Measurements from ENCODE around the gene ZNF664.

Gene ZNF664

GRCh38 chr12:124030510-124030909 lies 57.5 kb downstream of the ZNF664 start:
- peak; percentile 11 for DNase-seq (ENCODE audit: low read depth)
- TF ChIP-seq CTCF (IDR thresholded peaks at IDR 0.05; ENCODE audit: insufficient read depth, low read depth, low read length, missing control alignments), result no peak
- H3K4me3 ChIP-seq (ENCODE audit: low read length), result no peak overlapping the region

- no peak overlapping the region for H3K4me3 ChIP-seq (ENCODE audit: low read length)
- no peak for TF ChIP-seq CTCF (IDR thresholded peaks at IDR 0.05; ENCODE audit: insufficient read depth, low read depth, low read length, missing control alignments)
Measured at GRCh38 chr12:124031058-124031457, 58.0 kb downstream of the ZNF664 start.

GRCh38 chr12:124032265-124032886 lies 59.4 kb downstream of the ZNF664 start:
- peak; percentile 69 for DNase-seq (ENCODE audit: low read depth)
- H3K4me3 ChIP-seq (ENCODE audit: low read length), result no peak overlapping the region
- TF ChIP-seq CTCF (IDR thresholded peaks at IDR 0.05; ENCODE audit: insufficient read depth, low read depth, low read length, missing control alignments), result peak; percentile 88

More at GRCh38 chr12:124031058-124031457, 58.0 kb downstream of the ZNF664 start:
- DNase-seq (ENCODE audit: low read depth), result no peak

- no peak for TF ChIP-seq CTCF (IDR thresholded peaks at IDR 0.05; ENCODE audit: insufficient read depth, low read depth, low read length, missing control alignments)
- H3K4me3 ChIP-seq (ENCODE audit: low read length), result no peak overlapping the region
- DNase-seq (ENCODE audit: low read depth), result no peak
Measured at GRCh38 chr12:124033859-124034258, 60.8 kb downstream of the ZNF664 start.

GRCh38 chr12:124034297-124034696 lies 61.3 kb downstream of the ZNF664 start:
- DNase-seq (ENCODE audit: low read depth), result no peak
- TF ChIP-seq CTCF (IDR thresholded peaks at IDR 0.05; ENCODE audit: insufficient read depth, low read depth, low read length, missing control alignments), result no peak
- no peak overlapping the region for H3K4me3 ChIP-seq (ENCODE audit: low read length)

GRCh38 chr12:124035163-124035562 lies 62.1 kb downstream of the ZNF664 start:
- no peak for TF ChIP-seq CTCF (IDR thresholded peaks at IDR 0.05; ENCODE audit: insufficient read depth, low read depth, low read length, missing control alignments)
- no peak overlapping the region for H3K4me3 ChIP-seq (ENCODE audit: low read length)
- DNase-seq (ENCODE audit: low read depth), result no peak

- no peak for DNase-seq (ENCODE audit: low read depth)
- no peak overlapping the region for H3K4me3 ChIP-seq (ENCODE audit: low read length)
- no peak for TF ChIP-seq CTCF (IDR thresholded peaks at IDR 0.05; ENCODE audit: insufficient read depth, low read depth, low read length, missing control alignments)
Measured at GRCh38 chr12:124036171-124036598, 63.2 kb downstream of the ZNF664 start.

Measured in epithelial cell of esophagus (primary cell).